ENCODE data around the gene GRIK4. TPM values are rescaled to one million over a fixed set of nuclear protein-coding genes. Genes with fewer than 3 reads are reported as not detected.

The GRIK4 gene
- total RNA-seq, 1 experiment from 2014 or later = not detected

- POLR2A ChIA-PET (ENCODE audit: unreplicated experiment) = no interaction called here
- Histone ChIP-seq H3K27me3 (ENCODE audit: insufficient read depth, low read depth) (peaks cover 81% of the 10 kb centered on the region), H3K27ac (no peak overlapping the region), H3K4me2 (no peak overlapping the region), H4K20me1 (ENCODE audit: insufficient read depth) (no peaks in the 10 kb centered on the region), H3F3A (ENCODE audit: insufficient read depth, low read depth) (no peaks in the 10 kb centered on the region; the same call in 1 of the 2 replicates), H3K9me3 (ENCODE audit: insufficient read depth, low read depth) (no peaks in the 10 kb centered on the region), H3K36me3 (ENCODE audit: low read depth) (no peaks in the 10 kb centered on the region), H3K4me1 (replicated peaks; ENCODE audit: insufficient read depth) (peaks cover 13% of the 10 kb centered on the region; the same call in 1 of the 2 replicates), H3K4me3 (no peak overlapping the region), H2AFZ (no peak overlapping the region), H3K79me2 (ENCODE audit: low read depth) (no peaks in the 10 kb centered on the region), H3K9me2 (ENCODE audit: insufficient read depth) (no peaks in the 10 kb centered on the region)
- DNase-seq = no peak
- BruUV-seq (replicated peaks) = no TSS peak
- CTCF ChIA-PET = no interaction called here
- intact Hi-C loops (cut with micrococcal nuclease; ENCODE audit: unreplicated experiment) = no loop called here
- TF ChIP-seq CTCF (conservative IDR thresholded peaks at IDR 0.05) = no peak
- no peak for TF ChIP-seq EZH2 (IDR thresholded peaks at IDR 0.05; ENCODE audit: low read depth)
These were observed 202.9 kb downstream of the GRIK4 start for GRCh38 chr11:120714438-120714837.

- Histone ChIP-seq H3K9me2 (ENCODE audit: insufficient read depth) (no peaks in the 10 kb centered on the region), H3K4me2 (peak overlapping the region; percentile 26; the same call in 1 of the 2 replicates), H3F3A (ENCODE audit: insufficient read depth, low read depth) (no peaks in the 10 kb centered on the region), H3K27me3 (ENCODE audit: insufficient read depth, low read depth) (peaks cover 81% of the 10 kb centered on the region), H3K9me3 (ENCODE audit: insufficient read depth, low read depth) (no peaks in the 10 kb centered on the region), H3K4me1 (replicated peaks; ENCODE audit: insufficient read depth) (peaks cover 10% of the 10 kb centered on the region; the same call in 1 of the 2 replicates), H3K36me3 (ENCODE audit: low read depth) (no peaks in the 10 kb centered on the region), H3K4me3 (no peak overlapping the region), H4K20me1 (ENCODE audit: insufficient read depth) (no peaks in the 10 kb centered on the region), H3K27ac (no peak overlapping the region), H3K79me2 (ENCODE audit: low read depth) (no peaks in the 10 kb centered on the region), H2AFZ (no peak overlapping the region)
- ChIA-PET POLR2A (ENCODE audit: unreplicated experiment) (no interaction called here), CTCF (no interaction called here)
- no peak for DNase-seq
- intact Hi-C loops (cut with micrococcal nuclease; ENCODE audit: unreplicated experiment) = no loop called here
- no TSS peak for BruUV-seq (replicated peaks)
- TF ChIP-seq EZH2 (IDR thresholded peaks at IDR 0.05; ENCODE audit: low read depth) = no peak
- TF ChIP-seq CTCF (conservative IDR thresholded peaks at IDR 0.05) = peak; percentile 46; the same call in 1 of the 2 replicates
These were observed 203.7 kb downstream of the GRIK4 start for GRCh38 chr11:120715239-120715638.

GRCh38 chr11:120717042-120717441 is 205.5 kb downstream of the GRIK4 start:
- H3K36me3 ChIP-seq (ENCODE audit: low read depth) = no peaks in the 10 kb centered on the region
- no peak overlapping the region for H2AFZ ChIP-seq
- TF ChIP-seq CTCF (conservative IDR thresholded peaks at IDR 0.05) (no peak), EZH2 (IDR thresholded peaks at IDR 0.05; ENCODE audit: low read depth) (no peak)
- no peaks in the 10 kb centered on the region for H3K4me1 ChIP-seq (replicated peaks; ENCODE audit: insufficient read depth)
- H3K9me3 ChIP-seq (ENCODE audit: insufficient read depth, low read depth) = no peaks in the 10 kb centered on the region
- no peak overlapping the region for H3K4me2 ChIP-seq
- no peaks in the 10 kb centered on the region for H3F3A ChIP-seq (ENCODE audit: insufficient read depth, low read depth)
- no peaks in the 10 kb centered on the region for H4K20me1 ChIP-seq (ENCODE audit: insufficient read depth)
- BruUV-seq (replicated peaks) = no TSS peak
- POLR2A ChIA-PET (ENCODE audit: unreplicated experiment) = no interaction called here
- no peak overlapping the region for H3K4me3 ChIP-seq
- intact Hi-C loops (cut with micrococcal nuclease; ENCODE audit: unreplicated experiment) = no loop called here
- H3K27me3 ChIP-seq (ENCODE audit: insufficient read depth, low read depth) = peaks cover 95% of the 10 kb centered on the region
- no peaks in the 10 kb centered on the region for H3K9me2 ChIP-seq (ENCODE audit: insufficient read depth)
- H3K79me2 ChIP-seq (ENCODE audit: low read depth) = no peaks in the 10 kb centered on the region
- no peak overlapping the region for H3K27ac ChIP-seq
- CTCF ChIA-PET = no interaction called here
- DNase-seq = no peak
